Upper lobe of left lung (tissue), 4 donors: ENCODE results near the gene CLSTN2.

Experiments
- EP300 ChIP-seq, 4 donors: sonication (generic); formaldehyde crosslinking; IDR thresholded peaks; one replicate each; pipeline ENCODE4 v1.5.1; 2017; ENCODE audit warnings: antibody characterized with exemption in 4 of 4, control low read depth in 2 of 4
- POLR2AphosphoS5 ChIP-seq, 2 donors: sonication (generic); formaldehyde crosslinking; IDR thresholded peaks; one replicate each; pipeline ENCODE4 v1.5.1; 2017; ENCODE audit warnings: antibody characterized with exemption in 2 of 2
- TF ChIP-seq, protein P1 (sequence below), 6 experiments: fragments of 450-650 bp in 4 of 6; fragments of 200-600 bp in 2 of 6; sonication (generic) in 2 of 6; IDR thresholded peaks; one replicate each; pipeline ENCODE4 v1.5.1; 2016 to 2019; ENCODE audit warnings: antibody characterized with exemption in 6 of 6

DNA sequence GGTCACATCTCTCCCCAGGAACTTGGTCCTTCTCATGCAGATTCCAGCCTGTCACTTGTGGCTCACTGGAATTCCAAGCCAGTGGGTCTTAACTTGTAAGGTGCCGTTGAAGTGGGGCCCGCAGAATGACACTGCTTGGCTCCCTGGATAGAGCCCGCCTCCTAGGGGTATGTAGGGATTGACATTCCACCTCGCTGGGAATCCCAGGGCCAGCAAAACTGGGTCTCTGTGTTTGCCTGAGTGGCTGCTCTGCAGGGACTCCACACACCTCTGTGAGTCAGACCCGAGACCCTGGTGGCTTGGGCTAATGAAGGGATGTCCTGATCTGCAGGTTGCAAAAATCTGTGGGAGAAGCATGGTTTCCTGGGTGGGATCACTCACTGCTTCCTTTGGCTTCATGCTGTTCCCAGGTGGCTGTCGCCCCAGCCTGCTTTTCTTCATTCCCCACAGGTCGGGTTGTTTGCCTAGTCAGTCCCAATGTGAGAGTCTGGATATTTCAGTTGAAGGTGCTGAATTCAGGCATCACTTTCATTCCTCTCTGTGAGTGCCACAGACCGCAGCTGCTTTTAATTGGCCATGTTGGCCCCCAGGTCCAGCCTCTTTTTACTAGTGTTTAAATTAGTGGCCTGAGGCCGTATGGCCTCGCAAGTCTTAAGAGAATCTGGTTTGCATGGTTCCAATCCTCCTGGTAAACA lies 586.9 kb downstream of the CLSTN2 start:
- TF ChIP-seq, protein P1, sequence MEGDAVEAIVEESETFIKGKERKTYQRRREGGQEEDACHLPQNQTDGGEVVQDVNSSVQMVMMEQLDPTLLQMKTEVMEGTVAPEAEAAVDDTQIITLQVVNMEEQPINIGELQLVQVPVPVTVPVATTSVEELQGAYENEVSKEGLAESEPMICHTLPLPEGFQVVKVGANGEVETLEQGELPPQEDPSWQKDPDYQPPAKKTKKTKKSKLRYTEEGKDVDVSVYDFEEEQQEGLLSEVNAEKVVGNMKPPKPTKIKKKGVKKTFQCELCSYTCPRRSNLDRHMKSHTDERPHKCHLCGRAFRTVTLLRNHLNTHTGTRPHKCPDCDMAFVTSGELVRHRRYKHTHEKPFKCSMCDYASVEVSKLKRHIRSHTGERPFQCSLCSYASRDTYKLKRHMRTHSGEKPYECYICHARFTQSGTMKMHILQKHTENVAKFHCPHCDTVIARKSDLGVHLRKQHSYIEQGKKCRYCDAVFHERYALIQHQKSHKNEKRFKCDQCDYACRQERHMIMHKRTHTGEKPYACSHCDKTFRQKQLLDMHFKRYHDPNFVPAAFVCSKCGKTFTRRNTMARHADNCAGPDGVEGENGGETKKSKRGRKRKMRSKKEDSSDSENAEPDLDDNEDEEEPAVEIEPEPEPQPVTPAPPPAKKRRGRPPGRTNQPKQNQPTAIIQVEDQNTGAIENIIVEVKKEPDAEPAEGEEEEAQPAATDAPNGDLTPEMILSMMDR (IDR thresholded peaks at IDR 0.05): no peak
- TF ChIP-seq EP300 (IDR thresholded peaks at IDR 0.05) (no peak), POLR2AphosphoS5 (IDR thresholded peaks at IDR 0.05) (no peak)
